ENCODE measurements around the gene RALGPS1. TPM values are rescaled to one million over a fixed set of nuclear protein-coding genes. Genes with fewer than 3 reads are reported as not detected.

RALGPS1 gene
- total RNA-seq, 4 donors from 2014 or later: 2.2 to 10.3 (median 5.4) TPM

DNA sequence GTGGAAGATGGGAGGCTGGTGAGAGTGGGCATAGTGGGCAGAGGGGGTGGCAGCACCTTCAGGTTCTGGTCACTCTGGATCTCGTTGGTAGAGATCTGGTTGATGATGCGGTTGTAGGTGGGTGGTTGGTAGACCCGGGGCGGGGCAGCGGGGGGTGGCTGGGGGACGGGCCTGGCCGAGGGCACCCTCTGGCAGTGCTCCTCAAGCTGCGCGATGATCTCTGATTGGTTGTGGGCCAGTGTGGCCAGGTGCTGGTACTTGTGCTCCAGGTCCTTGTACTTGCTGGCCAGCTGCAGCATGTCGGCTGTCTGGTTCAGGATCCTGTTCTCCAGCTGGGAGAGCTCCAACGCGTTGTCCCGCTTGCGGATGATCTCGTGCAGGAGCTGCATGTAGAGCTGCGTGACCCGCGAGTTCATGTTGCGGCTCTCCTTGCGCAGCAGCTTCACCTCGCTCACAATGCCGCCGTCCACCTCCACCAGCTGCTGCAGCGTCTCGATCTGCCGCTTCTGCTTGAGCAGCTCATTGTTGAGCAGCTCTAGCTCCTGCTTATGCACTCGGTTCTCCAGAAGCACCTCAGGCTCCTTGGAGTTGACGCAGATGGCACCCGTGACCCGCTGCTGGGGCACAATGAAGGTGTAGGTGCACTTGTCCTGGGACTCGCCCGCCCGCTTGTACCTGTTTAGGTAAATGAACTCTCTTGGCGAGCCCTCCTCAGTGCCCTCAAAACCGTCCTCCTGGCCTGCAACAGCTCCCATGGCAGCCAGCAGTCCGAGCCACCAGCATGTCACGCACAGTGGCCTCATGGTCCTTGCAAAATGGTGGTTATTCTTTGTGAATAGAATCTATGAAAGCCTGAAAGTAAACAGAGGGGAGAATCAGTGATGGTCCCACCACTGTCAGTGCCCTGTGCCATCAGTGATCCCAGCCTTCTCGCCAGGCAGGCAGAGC, 193.6 kb downstream of the RALGPS1 start:
- DNase-seq: peak; percentile 69 to 84
- peak overlapping the region; percentile 6 to 95 (median 57) for H3K27ac ChIP-seq
- no peak overlapping the region for H3K4me3 ChIP-seq
- ATAC-seq: peak; percentile 71 to 72
- H3K4me1 ChIP-seq: peaks cover 35 to 58% of the 10 kb centered on the region in 2 donors
- in situ Hi-C loops (cut with MboI; ENCODE audit: low sequenced_read_pairs in 4 of 4): no loop called here
- H3K9me3 ChIP-seq: no peaks in the 10 kb centered on the region
- TF ChIP-seq, protein P1, sequence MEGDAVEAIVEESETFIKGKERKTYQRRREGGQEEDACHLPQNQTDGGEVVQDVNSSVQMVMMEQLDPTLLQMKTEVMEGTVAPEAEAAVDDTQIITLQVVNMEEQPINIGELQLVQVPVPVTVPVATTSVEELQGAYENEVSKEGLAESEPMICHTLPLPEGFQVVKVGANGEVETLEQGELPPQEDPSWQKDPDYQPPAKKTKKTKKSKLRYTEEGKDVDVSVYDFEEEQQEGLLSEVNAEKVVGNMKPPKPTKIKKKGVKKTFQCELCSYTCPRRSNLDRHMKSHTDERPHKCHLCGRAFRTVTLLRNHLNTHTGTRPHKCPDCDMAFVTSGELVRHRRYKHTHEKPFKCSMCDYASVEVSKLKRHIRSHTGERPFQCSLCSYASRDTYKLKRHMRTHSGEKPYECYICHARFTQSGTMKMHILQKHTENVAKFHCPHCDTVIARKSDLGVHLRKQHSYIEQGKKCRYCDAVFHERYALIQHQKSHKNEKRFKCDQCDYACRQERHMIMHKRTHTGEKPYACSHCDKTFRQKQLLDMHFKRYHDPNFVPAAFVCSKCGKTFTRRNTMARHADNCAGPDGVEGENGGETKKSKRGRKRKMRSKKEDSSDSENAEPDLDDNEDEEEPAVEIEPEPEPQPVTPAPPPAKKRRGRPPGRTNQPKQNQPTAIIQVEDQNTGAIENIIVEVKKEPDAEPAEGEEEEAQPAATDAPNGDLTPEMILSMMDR (IDR thresholded peaks at IDR 0.05 in 4 of 5, conservative IDR thresholded peaks at IDR 0.05 in 1 of 5): no peak
- TF ChIP-seq POLR2A (IDR thresholded peaks at IDR 0.05): no peak
- H3K27me3 ChIP-seq: no peaks in the 10 kb centered on the region
- intact Hi-C loops (cut with DNase I; ENCODE audit: low total_unique reads): no loop called here
- H3K36me3 ChIP-seq: no peaks in the 10 kb centered on the region

DNA sequence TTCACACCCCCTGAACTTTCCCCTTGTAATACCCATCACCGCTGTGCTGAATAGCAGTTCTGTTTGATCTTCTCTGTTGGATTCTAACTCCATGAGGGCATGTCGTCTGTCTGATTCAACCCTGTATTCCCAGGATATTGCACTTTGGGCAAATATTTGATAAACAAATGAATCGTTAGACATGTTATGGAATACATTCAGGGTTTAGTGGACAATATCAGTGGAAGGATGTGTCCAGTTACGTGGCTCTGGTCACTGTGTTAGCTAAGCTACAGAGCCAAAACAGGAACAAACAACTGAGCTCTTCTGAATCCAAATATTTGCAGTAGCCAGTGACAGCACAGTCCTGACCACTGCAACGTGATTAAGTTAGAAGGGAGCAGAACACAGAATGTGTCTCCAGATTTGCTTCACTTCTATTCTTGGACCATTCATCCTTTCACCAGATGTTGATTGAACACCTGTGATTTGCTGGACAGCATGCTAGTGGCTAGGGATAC, 194.7 kb downstream of the RALGPS1 start:
- ATAC-seq (peak; percentile 6 to 17), DNase-seq (no peak)
- in situ Hi-C loops (cut with MboI; ENCODE audit: low sequenced_read_pairs in 4 of 4): no loop called here
- Histone ChIP-seq H3K4me1 (peaks cover 46 to 53% of the 10 kb centered on the region in 2 donors), H3K27ac (peak overlapping the region; percentile 32 to 95 (median 56)), H3K9me3 (no peaks in the 10 kb centered on the region), H3K4me3 (no peak overlapping the region), H3K27me3 (no peaks in the 10 kb centered on the region), H3K36me3 (no peaks in the 10 kb centered on the region)
- intact Hi-C loops (cut with DNase I; ENCODE audit: low total_unique reads): no loop called here
- TF ChIP-seq, protein P1 (IDR thresholded peaks at IDR 0.05 in 4 of 5, conservative IDR thresholded peaks at IDR 0.05 in 1 of 5): no peak
- no peak for TF ChIP-seq POLR2A (IDR thresholded peaks at IDR 0.05)

DNA sequence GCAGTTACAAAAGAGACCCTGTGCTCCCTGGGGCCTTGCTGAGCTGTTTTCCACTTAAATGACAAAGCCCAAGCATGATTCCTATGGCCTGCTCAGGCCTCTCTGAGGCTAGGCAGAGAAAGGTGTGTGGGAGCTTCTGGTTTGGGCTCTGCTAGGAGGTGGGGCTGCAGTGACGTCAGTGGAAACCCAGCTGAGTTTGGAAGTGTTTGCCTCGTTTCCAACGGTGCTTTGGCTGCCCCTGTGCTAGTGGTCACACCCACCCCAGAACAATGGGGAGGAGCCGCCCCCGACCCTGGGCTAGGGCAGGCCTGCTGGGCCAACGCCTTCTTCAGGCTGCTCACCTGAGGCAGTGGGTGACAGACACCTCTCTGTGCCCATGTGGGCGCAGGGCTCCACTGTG, 197.5 kb downstream of the RALGPS1 start:
- Histone ChIP-seq H3K27me3 (no peaks in the 10 kb centered on the region), H3K27ac (peak overlapping the region in 2 of 4 donors; percentile 30 to 95), H3K4me3 (no peak overlapping the region), H3K4me1 (peaks cover 68 to 69% of the 10 kb centered on the region in 2 donors), H3K9me3 (no peaks in the 10 kb centered on the region), H3K36me3 (no peaks in the 10 kb centered on the region)
- TF ChIP-seq, protein P1 (IDR thresholded peaks at IDR 0.05 in 4 of 5, conservative IDR thresholded peaks at IDR 0.05 in 1 of 5): no peak
- TF ChIP-seq POLR2A (IDR thresholded peaks at IDR 0.05): no peak
- no peak for DNase-seq
- no peak for ATAC-seq
- intact Hi-C loops (cut with DNase I; ENCODE audit: low total_unique reads): no loop called here
- in situ Hi-C loops (cut with MboI; ENCODE audit: low sequenced_read_pairs in 4 of 4): no loop called here

DNA sequence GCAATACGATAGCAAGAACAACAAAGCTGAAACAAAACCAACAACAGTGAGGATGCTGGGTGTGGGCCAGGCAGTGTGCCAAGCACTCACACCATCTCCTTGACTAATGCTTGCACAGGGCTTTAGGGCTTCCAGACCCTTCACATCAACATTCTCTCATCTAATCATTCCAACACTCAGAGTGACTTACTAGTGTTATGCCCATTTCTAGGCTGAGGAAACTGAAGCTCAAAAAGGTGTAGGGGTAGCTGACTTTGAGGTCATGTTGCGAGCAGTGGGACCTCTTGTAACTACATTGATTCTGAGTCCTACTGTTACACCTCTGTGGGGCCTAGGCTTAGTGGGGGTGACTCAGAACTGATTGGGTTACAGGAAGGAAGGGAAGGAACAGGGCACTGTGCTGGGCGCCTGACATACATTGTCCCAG, 198.2 kb downstream of the RALGPS1 start:
- no peak overlapping the region for H3K4me3 ChIP-seq
- DNase-seq (no peak), ATAC-seq (no peak)
- TF ChIP-seq POLR2A (IDR thresholded peaks at IDR 0.05): no peak
- TF ChIP-seq, protein P1 (IDR thresholded peaks at IDR 0.05 in 4 of 5, conservative IDR thresholded peaks at IDR 0.05 in 1 of 5): no peak
- in situ Hi-C loops (cut with MboI; ENCODE audit: low sequenced_read_pairs in 4 of 4): no loop called here
- no peaks in the 10 kb centered on the region for H3K36me3 ChIP-seq
- H3K4me1 ChIP-seq: peaks cover 69 to 71% of the 10 kb centered on the region in 2 donors
- peak overlapping the region in 2 of 4 donors; percentile 36 to 95 for H3K27ac ChIP-seq
- intact Hi-C loops (cut with DNase I; ENCODE audit: low total_unique reads): no loop called here
- H3K27me3 ChIP-seq: no peaks in the 10 kb centered on the region
- no peaks in the 10 kb centered on the region for H3K9me3 ChIP-seq

Measured in gastrocnemius medialis (tissue), 4 donors.